HG02884 (cell line): ENCODE results near the gene AKIRIN2.
"Not testable (repeated sequence)": the region's sequence is repeated elsewhere in the genome, so short reads cannot be mapped to it uniquely, and the experiment has no call there.

ENCODE experiments used
- ATAC-seq: cut with Tn5 transposase; IDR thresholded peaks from one replicate; pipeline ENCODE4 v1.9.1; 2021; ENCODE audit warnings: mild to moderate bottlenecking, moderate library complexity; ENCODE audit not compliant: unreplicated experiment

The AKIRIN2 gene

GRCh38 chr6:87718662-87719433 is 16.8 kb upstream of the AKIRIN2 start:
- no peak for ATAC-seq

GRCh38 chr6:87716928-87717614 is 15.0 kb upstream of the AKIRIN2 start:
- ATAC-seq, result no peak

GRCh38 chr6:87714093-87714842 is 12.2 kb upstream of the AKIRIN2 start:
- ATAC-seq, result no peak

GRCh38 chr6:87712713-87713112 is 10.7 kb upstream of the AKIRIN2 start:
- not testable (repeated sequence) for ATAC-seq

GRCh38 chr6:87710090-87710489 is 8.1 kb upstream of the AKIRIN2 start:
- ATAC-seq, result no peak

GRCh38 chr6:87708581-87709427 is 6.8 kb upstream of the AKIRIN2 start:
- not testable (repeated sequence) for ATAC-seq

- ATAC-seq, result no peak
Measured at GRCh38 chr6:87706187-87706966, 4.3 kb upstream of the AKIRIN2 start.

- ATAC-seq, result peak; percentile 60
Measured at GRCh38 chr6:87705070-87705691, 3.1 kb upstream of the AKIRIN2 start.

- ATAC-seq, result not testable (repeated sequence)
Measured at GRCh38 chr6:87703039-87703438, 1.0 kb upstream of the AKIRIN2 start.

GRCh38 chr6:87702589-87702945 is 534 bp upstream of the AKIRIN2 start:
- ATAC-seq, result peak; percentile 12

GRCh38 chr6:87701344-87701675 is 723 bp downstream of the AKIRIN2 start:
- ATAC-seq, result no peak

GRCh38 chr6:87700397-87701343 is 1.4 kb downstream of the AKIRIN2 start:
- ATAC-seq, result no peak

- no peak for ATAC-seq
Measured at GRCh38 chr6:87699576-87699975, 2.5 kb downstream of the AKIRIN2 start.

- no peak for ATAC-seq
Measured at GRCh38 chr6:87698547-87699006, 3.5 kb downstream of the AKIRIN2 start.

GRCh38 chr6:87697581-87698546 is 4.2 kb downstream of the AKIRIN2 start:
- ATAC-seq, result no peak

- ATAC-seq, result not testable (repeated sequence)
Measured at GRCh38 chr6:87696817-87697216, 5.2 kb downstream of the AKIRIN2 start.

- no peak for ATAC-seq
Measured at GRCh38 chr6:87692086-87692485, 9.9 kb downstream of the AKIRIN2 start.
